ENCODE measurements around the gene HEMK1. TPM values are rescaled to one million over a fixed set of nuclear protein-coding genes. Genes with fewer than 3 reads are reported as not detected.

HEMK1 gene
- total RNA-seq, 2 donors from 2014 or later: 8.5 to 17.1 TPM

DNA sequence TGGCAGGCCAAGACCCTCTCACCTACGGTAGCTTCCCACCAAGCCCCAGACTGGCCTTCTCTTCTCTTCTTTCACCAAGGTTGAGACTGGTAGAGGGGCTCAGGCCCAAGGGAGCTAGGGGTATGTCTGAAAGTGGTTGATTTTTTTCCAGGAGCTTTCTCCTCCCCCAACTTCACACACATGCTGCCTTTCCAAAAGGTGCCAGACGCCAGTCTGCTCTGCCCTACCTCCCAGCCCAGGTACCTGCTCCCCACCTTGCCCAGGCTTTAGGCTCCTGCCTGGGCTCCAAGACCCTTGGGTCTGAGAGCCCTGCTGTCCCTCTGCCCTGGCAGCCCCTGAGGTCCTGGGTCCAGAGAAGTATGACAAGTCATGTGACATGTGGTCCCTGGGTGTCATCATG is 76.1 kb downstream of the HEMK1 start:
- TF ChIP-seq, protein P1, sequence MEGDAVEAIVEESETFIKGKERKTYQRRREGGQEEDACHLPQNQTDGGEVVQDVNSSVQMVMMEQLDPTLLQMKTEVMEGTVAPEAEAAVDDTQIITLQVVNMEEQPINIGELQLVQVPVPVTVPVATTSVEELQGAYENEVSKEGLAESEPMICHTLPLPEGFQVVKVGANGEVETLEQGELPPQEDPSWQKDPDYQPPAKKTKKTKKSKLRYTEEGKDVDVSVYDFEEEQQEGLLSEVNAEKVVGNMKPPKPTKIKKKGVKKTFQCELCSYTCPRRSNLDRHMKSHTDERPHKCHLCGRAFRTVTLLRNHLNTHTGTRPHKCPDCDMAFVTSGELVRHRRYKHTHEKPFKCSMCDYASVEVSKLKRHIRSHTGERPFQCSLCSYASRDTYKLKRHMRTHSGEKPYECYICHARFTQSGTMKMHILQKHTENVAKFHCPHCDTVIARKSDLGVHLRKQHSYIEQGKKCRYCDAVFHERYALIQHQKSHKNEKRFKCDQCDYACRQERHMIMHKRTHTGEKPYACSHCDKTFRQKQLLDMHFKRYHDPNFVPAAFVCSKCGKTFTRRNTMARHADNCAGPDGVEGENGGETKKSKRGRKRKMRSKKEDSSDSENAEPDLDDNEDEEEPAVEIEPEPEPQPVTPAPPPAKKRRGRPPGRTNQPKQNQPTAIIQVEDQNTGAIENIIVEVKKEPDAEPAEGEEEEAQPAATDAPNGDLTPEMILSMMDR (IDR thresholded peaks at IDR 0.05): no peak
- no peak for TF ChIP-seq POLR2A (IDR thresholded peaks at IDR 0.05)
- TF ChIP-seq POLR2AphosphoS5 (IDR thresholded peaks at IDR 0.05): no peak
- H3K27me3 ChIP-seq (replicated peaks; ENCODE audit: insufficient read depth): no peaks in the 10 kb centered on the region
- 77% methylated on average over 2 of the region's 2 CpGs for WGBS
- intact Hi-C loops (cut with DNase I): no loop called here
- H3K27ac ChIP-seq: no peak overlapping the region
- no peaks in the 10 kb centered on the region for H3K4me1 ChIP-seq (replicated peaks)
- no peak overlapping the region for H3K4me3 ChIP-seq
- no peaks in the 10 kb centered on the region for H3K9me3 ChIP-seq
- H3K36me3 ChIP-seq: peaks cover 0 to 3% of the 10 kb centered on the region in 2 donors
- no peak for DNase-seq (ENCODE audit: low spot score)

Other genes starting within 250 kb of the HEMK1 start
- 100 to 1,000 TPM in 1 of 2 donors, 10 to 100 TPM in 1; 76.1 to 131 TPM for gene HYAL2, start 246.8 kb upstream of the HEMK1 start, total RNA-seq
- 100 to 1,000 TPM in 1 of 2 donors, 10 to 100 TPM in 1; 31.9 to 121 TPM for gene TUSC2, start 241.3 kb upstream of the HEMK1 start, total RNA-seq
- 10 to 100 TPM; 23.8 to 36.6 TPM for gene RASSF1, start 228.7 kb upstream of the HEMK1 start, total RNA-seq
- 10 to 100 TPM in 1 of 2 donors, 1 to 10 TPM in 1; 1.6 to 41.9 TPM for gene ZMYND10, start 223.8 kb upstream of the HEMK1 start, total RNA-seq
- 10 to 100 TPM; 22.8 to 32.1 TPM for gene NPRL2, start 218.7 kb upstream of the HEMK1 start, total RNA-seq
- 10 to 100 TPM; 33.2 to 39.9 TPM for gene CYB561D2, start 218.7 kb upstream of the HEMK1 start, total RNA-seq
- gene TMEM115, start 210.0 kb upstream of the HEMK1 start, total RNA-seq: 10 to 100 TPM; 73.0 to 76.7 TPM
- 1 to 10 TPM; 5.6 to 9.1 TPM for gene CACNA2D2, start 65.9 kb upstream of the HEMK1 start, total RNA-seq
- 10 to 100 TPM in 1 of 2 donors, 1 to 10 TPM in 1; 7.5 to 11.0 TPM for gene C3orf18, start 1.8 kb upstream of the HEMK1 start, total RNA-seq
- gene CISH, start 42.3 kb downstream of the HEMK1 start, total RNA-seq: 1 to 10 TPM; 5.1 to 7.6 TPM
- 10 to 100 TPM; 33.2 to 52.3 TPM for gene MAPKAPK3, start 47.6 kb downstream of the HEMK1 start, total RNA-seq
- gene DOCK3, start 105.4 kb downstream of the HEMK1 start, total RNA-seq: 1 to 10 TPM in 1 of 2 donors, under 1 TPM in 1; 0.36 to 6.3 TPM

All from prostate gland (tissue), 2 donors.